Neuronal stem cell (in vitro differentiated cells): ENCODE results near the gene CTAG1A. TPM values are rescaled to one million over a fixed set of nuclear protein-coding genes. Genes with fewer than 3 reads are reported as not detected.
"Not testable (repeated sequence)": the region's sequence is repeated elsewhere in the genome, so short reads cannot be mapped to it uniquely, and the experiment has no call there.

Source experiments
- DNase-seq: peaks from one replicate; pipeline ENCODE4 v3.0.0-alpha.2; 2013; ENCODE audit warnings: low spot score
- H2AFZ ChIP-seq: one replicate; pipeline ENCODE4 v1.6.1; 2013; ENCODE audit warnings: mild to moderate bottlenecking, low read length, inconsistent platforms
- H2AK5ac ChIP-seq: 2 replicates; pipeline ENCODE4 v1.6.1; 2013; ENCODE audit warnings: low read depth, mild to moderate bottlenecking, inconsistent platforms, low read length, moderate library complexity, mixed read lengths
- H2BK120ac ChIP-seq: 2 replicates; pipeline ENCODE4 v1.6.1; 2013; ENCODE audit warnings: low read depth, mild to moderate bottlenecking, inconsistent platforms, low read length, moderate library complexity, mixed read lengths
- H2BK12ac ChIP-seq: one replicate; pipeline ENCODE4 v1.6.1; 2013; ENCODE audit warnings: low read length, inconsistent platforms
- H2BK15ac ChIP-seq: 2 replicates; pipeline ENCODE4 v1.6.1; 2013; ENCODE audit warnings: mild to moderate bottlenecking, low read length, inconsistent platforms, mixed read lengths
- H2BK5ac ChIP-seq: one replicate; pipeline ENCODE4 v1.6.1; 2013; ENCODE audit warnings: inconsistent platforms, mild to moderate bottlenecking, low read length, moderate library complexity
- H3K14ac ChIP-seq: one replicate; pipeline ENCODE4 v1.6.1; 2013; ENCODE audit warnings: low read length, inconsistent platforms
- H3K18ac ChIP-seq: 2 replicates; pipeline ENCODE4 v1.6.1; 2013; ENCODE audit warnings: low read length, inconsistent platforms
- H3K23ac ChIP-seq: 2 replicates; pipeline ENCODE4 v1.6.1; 2013; ENCODE audit warnings: low read depth, mild to moderate bottlenecking, mixed read lengths, low read length, inconsistent platforms; ENCODE audit not compliant: poor library complexity
- H3K27ac ChIP-seq: replicated peaks from 3 replicates; pipeline ENCODE4 v1.5.1; 2013; ENCODE audit warnings: low read length, inconsistent platforms
- H3K27me3 ChIP-seq, 3 experiments: 2 replicates each; pipeline ENCODE4 v1.6.1; 2013; ENCODE audit warnings: low read length in 3 of 3, mild to moderate bottlenecking in 2 of 3, inconsistent platforms in 1 of 3, low read depth in 1 of 3, mixed read lengths in 1 of 3, moderate library complexity in 1 of 3; ENCODE audit not compliant: control insufficient read depth in 3 of 3, insufficient read depth in 3 of 3
- H3K36me3 ChIP-seq, 2 donors: replicated peaks in 1 of 2; 2 replicates each; pipeline ENCODE4 v1.6.1; 2013; ENCODE audit warnings: low read length in 2 of 2; ENCODE audit not compliant: control insufficient read depth in 2 of 2, insufficient read depth in 2 of 2
- H3K4ac ChIP-seq: 2 replicates; pipeline ENCODE4 v1.6.1; 2013; ENCODE audit warnings: inconsistent platforms, mild to moderate bottlenecking, low read length, moderate library complexity
- H3K4me1 ChIP-seq, 2 donors: 1 replicate in 1 of 2; 2 replicates in 1 of 2; pipeline ENCODE4 v1.6.1; 2013; ENCODE audit warnings: low read length in 2 of 2, low read depth in 1 of 2; ENCODE audit not compliant: control insufficient read depth in 2 of 2, insufficient read depth in 1 of 2
- H3K4me2 ChIP-seq: one replicate; pipeline ENCODE4 v1.6.1; 2013; ENCODE audit warnings: mild to moderate bottlenecking, low read length, inconsistent platforms; ENCODE audit not compliant: insufficient read depth, poor library complexity, severe bottlenecking
- H3K4me3 ChIP-seq, 2 donors: 2 replicates each; pipeline ENCODE4 v1.5.1; 2013; ENCODE audit warnings: low read length in 2 of 2, mild to moderate bottlenecking in 2 of 2, inconsistent platforms in 1 of 2, moderate library complexity in 1 of 2
- H3K79me1 ChIP-seq: one replicate; pipeline ENCODE4 v1.6.1; 2013; ENCODE audit warnings: low read depth, mild to moderate bottlenecking, inconsistent platforms, low read length, moderate library complexity
- H3K9ac ChIP-seq: one replicate; pipeline ENCODE4 v1.6.1; 2013; ENCODE audit warnings: mild to moderate bottlenecking, low read depth, low read length, inconsistent platforms; ENCODE audit not compliant: poor library complexity
- H3K9me3 ChIP-seq, 2 donors: replicated peaks in 1 of 2; 2 replicates each; pipeline versions ENCODE3 to v1.6.1; 2013; ENCODE audit warnings: low read length in 2 of 2, mild to moderate bottlenecking in 2 of 2, inconsistent platforms in 1 of 2, low read depth in 1 of 2, mixed read lengths in 1 of 2, moderate library complexity in 1 of 2; ENCODE audit not compliant: control insufficient read depth in 2 of 2, insufficient read depth in 1 of 2
- H4K8ac ChIP-seq: one replicate; pipeline ENCODE4 v1.6.1; 2013; ENCODE audit warnings: low read depth, mild to moderate bottlenecking, inconsistent platforms, low read length, moderate library complexity
- H4K91ac ChIP-seq: one replicate; pipeline ENCODE4 v1.6.1; 2013; ENCODE audit warnings: low read length, low read depth, mild to moderate bottlenecking, inconsistent platforms; ENCODE audit not compliant: poor library complexity
- WGBS, 2 donors: extraction: QIAGEN DNeasy Blood & Tissue Kit; methylation state at CpG; one replicate each; pipeline ENCODE4 v1.1.7; 2013; ENCODE audit warnings: missing lambda C conversion rate in 2 of 2, mixed read lengths in 1 of 2; ENCODE audit not compliant: insufficient read length in 2 of 2, insufficient replicate concordance in 1 of 2; ENCODE audit errors: extremely low coverage in 2 of 2; 5-methylcytosine and 5-hydroxymethylcytosine counted together
- polyA plus RNA-seq, 2 experiments: library from polyadenylated mRNA; stranded (reverse); fragments of 200-250 nt; gene quantifications; one replicate each; pipeline ENCODE4 v1.2.3, GENCODE V29; 2013

CTAG1A gene
- not detected for polyA plus RNA-seq (2013, experiment 1 of 2)
- polyA plus RNA-seq (2013, experiment 2 of 2): not detected

DNA sequence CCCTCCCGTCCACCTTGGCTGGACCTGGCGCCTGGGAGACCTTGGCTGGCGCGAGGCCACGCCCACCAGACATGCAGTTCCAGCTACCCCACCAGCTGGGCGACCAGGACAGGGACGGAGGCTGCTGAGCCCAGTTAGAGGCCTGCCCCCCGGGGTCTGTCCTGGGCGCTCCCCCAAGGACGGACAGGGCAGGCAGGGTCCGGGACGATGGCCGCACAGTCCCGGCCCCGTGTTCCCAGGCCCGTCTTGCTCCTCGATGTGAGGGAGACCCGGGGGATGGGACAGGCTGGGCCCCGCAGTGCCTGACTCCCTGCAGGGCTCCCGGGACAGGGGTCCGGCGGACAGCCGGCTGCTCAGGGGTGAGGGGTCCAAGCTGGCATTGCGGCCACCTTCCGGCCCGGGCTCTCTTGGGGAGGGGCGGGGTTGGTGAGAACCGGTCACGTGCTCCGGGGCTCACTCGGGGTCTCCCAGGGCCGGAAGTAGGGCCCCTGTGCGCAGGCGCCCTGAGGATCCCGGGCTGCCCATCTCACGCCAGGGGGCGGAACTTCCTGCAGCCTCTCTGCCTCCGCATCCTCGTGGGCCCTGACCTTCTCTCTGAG, at the start of gene CTAG1A:
Gene CTAG1A, plus strand, starts transcription at position 549 of the 599 bp plus-strand sequence. CDS start 74 bp downstream, outside the sequence.
- not testable (repeated sequence) for H2AFZ ChIP-seq, H3K4me3 ChIP-seq, H3K9ac ChIP-seq, H3K14ac ChIP-seq, H2BK120ac ChIP-seq, H3K27ac ChIP-seq, H3K27me3 ChIP-seq, H3K79me1 ChIP-seq, H4K8ac ChIP-seq, H2AK5ac ChIP-seq, H3K23ac ChIP-seq, H2BK15ac ChIP-seq, H2BK5ac ChIP-seq, H3K9me3 ChIP-seq, H2BK12ac ChIP-seq, H3K4me1 ChIP-seq, H3K18ac ChIP-seq, H4K91ac ChIP-seq, H3K4ac ChIP-seq, H3K4me2 ChIP-seq, H3K36me3 ChIP-seq, DNase-seq
- no CpG with 5 or more reads among the region's 39 CpGs for WGBS, 2 donors

DNA sequence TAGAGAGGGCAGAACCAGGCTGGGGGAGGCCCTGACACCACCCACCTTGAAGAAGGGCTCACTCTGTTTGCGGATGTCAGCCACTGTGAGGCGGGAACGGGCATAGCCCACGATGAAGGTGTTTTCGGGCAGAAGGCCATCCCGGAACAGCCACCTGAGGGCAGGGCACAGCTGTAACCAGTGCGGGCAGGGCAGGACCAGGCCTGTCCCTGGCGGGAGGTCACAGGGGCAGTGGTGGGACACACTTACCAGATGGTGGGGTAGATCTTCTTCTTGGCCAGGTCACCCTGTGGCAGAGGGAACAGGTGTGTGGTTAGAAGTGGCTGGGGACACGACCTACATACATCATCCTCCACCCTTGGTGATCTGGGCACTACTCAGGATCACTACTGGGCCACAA, 49.0 kb upstream of the CTAG1A start:
- DNase-seq: no peak
- Histone ChIP-seq H4K91ac (no peak overlapping the region), H3K14ac (no peak overlapping the region), H2AFZ (no peak overlapping the region), H2AK5ac (no peak overlapping the region), H2BK5ac (no peak overlapping the region), H3K4me1 (no peaks in the 10 kb centered on the region), H3K27me3 (no peaks in the 10 kb centered on the region), H3K23ac (no peak overlapping the region), H3K4me3 (no peak overlapping the region), H3K9me3 (no peaks in the 10 kb centered on the region), H3K79me1 (no peaks in the 10 kb centered on the region), H3K4ac (no peak overlapping the region), H3K27ac (no peak overlapping the region), H3K18ac (no peak overlapping the region), H4K8ac (no peak overlapping the region), H2BK12ac (no peak overlapping the region), H3K4me2 (no peak overlapping the region), H3K36me3 (peaks cover 27 to 49% of the 10 kb centered on the region in 2 donors), H2BK120ac (no peak overlapping the region), H2BK15ac (no peak overlapping the region), H3K9ac (no peak overlapping the region)
- WGBS, 2 donors: no CpG with 5 or more reads among the region's 9 CpGs

DNA sequence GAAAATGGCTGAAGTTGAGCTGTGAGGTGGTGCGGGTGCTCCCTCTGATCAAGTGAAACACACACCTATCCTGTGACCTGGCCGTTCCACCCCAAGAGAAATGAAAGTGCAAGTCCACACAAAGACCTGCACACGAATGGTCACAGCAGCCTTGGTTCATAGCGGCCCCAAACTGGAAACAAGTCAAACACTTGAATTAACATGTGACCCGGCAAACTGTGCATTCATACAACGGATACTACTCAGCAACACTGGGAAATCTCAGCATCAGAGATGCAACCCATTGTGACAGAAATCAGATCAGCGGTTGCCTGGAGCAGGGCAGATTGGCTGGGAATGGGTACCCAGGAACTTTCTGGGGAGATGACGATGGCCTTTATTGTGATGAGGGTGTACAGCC, 45.9 kb upstream of the CTAG1A start:
- Histone ChIP-seq H2AK5ac (no peak overlapping the region), H4K8ac (no peak overlapping the region), H3K9me3 (no peaks in the 10 kb centered on the region), H2AFZ (no peak overlapping the region), H2BK5ac (no peak overlapping the region), H3K23ac (no peak overlapping the region), H4K91ac (no peak overlapping the region), H3K4ac (no peak overlapping the region), H3K18ac (no peak overlapping the region), H3K4me1 (no peaks in the 10 kb centered on the region), H3K27ac (no peak overlapping the region), H3K14ac (no peak overlapping the region), H2BK120ac (no peak overlapping the region), H3K27me3 (peaks cover 0 to 3% (median 0%) of the 10 kb centered on the region in 3 experiments), H3K9ac (no peak overlapping the region), H3K36me3 (peaks cover 11 to 45% of the 10 kb centered on the region in 2 donors), H3K79me1 (no peaks in the 10 kb centered on the region), H2BK15ac (no peak overlapping the region), H3K4me3 (no peak overlapping the region), H2BK12ac (no peak overlapping the region), H3K4me2 (no peak overlapping the region)
- WGBS, 2 donors: no CpG with 5 or more reads among the region's 8 CpGs
- DNase-seq: no peak

DNA sequence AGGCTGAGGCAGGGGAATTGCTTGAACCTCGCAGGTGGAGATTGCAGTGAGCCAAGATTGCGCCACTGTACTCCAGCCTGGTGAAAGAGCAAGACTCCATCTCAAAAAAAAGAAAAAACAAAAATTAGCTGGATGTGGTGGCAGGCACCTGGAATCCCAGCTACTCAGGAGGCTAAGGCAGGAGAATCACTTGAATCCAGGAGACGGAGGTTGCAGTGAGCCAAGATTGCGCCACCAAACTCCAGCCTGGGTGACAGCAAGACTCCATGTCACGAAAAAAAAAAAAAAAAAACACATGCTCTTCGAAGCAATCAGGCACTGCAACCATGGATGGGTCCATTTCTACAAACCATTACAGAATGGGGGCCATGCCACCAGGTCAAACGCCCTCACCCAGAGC, 44.6 kb upstream of the CTAG1A start:
- not testable (repeated sequence) for H2BK120ac ChIP-seq, H3K9me3 ChIP-seq, H3K27me3 ChIP-seq, H3K4me1 ChIP-seq, H3K27ac ChIP-seq, H2AFZ ChIP-seq, H3K9ac ChIP-seq, H3K23ac ChIP-seq, H3K14ac ChIP-seq, H2BK12ac ChIP-seq, H2BK5ac ChIP-seq, H4K91ac ChIP-seq, DNase-seq, H3K4me2 ChIP-seq, H2BK15ac ChIP-seq, H2AK5ac ChIP-seq, H4K8ac ChIP-seq, H3K79me1 ChIP-seq, H3K4ac ChIP-seq, H3K4me3 ChIP-seq, H3K18ac ChIP-seq
- peaks cover 6 to 45% of the 10 kb centered on the region in 2 donors for H3K36me3 ChIP-seq
- no CpG with 5 or more reads among the region's 7 CpGs for WGBS, 2 donors
